Measurements from ENCODE around the gene G6PD.

Gene G6PD

DNA sequence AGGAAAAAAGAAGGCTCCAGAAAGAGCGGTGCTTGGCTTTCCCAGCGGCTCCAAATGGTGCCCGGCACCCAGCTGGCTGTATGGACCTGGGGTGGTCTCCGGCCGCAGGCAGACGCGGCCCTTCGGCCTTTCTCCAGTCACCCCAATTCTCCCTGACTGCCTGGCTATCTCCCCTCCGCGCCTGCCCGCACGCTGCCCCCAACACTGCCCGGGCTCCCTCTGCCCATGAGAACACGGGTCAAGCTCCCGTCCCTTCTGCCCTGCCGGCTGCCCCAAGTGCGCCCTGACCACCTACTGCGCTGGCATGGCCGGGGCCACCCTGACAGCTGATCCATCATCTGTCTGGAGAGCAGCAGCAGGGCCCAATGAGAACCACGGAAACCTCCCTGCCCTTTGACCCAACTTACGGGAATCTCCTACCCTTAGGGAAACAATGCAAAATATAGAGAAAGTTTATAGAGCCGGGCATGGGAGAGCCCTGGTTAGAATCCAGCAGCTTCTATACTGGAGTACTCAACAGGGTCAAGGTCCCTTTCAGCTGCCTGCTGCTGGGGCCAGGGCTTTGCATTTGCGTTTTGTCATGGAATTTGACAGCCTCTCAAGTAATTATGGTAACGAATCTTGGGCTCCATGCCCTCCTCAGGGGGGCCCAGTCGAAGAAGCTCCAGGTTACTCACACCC, 29.4 kb downstream of the G6PD start:
- no peak for DNase-seq (ENCODE audit: low read depth in 1 of 2, low spot score in 1 of 2)
- no peak overlapping the region for H3K27ac ChIP-seq (replicated peaks)
- no peaks in the 10 kb centered on the region for H3K27me3 ChIP-seq (ENCODE audit: insufficient read depth, poor library complexity, severe bottlenecking)
- no peak for TF ChIP-seq GABPA (IDR thresholded peaks at IDR 0.05; ENCODE audit: low read depth)
- no peak for TF ChIP-seq SPI1 (IDR thresholded peaks at IDR 0.05; ENCODE audit: borderline replicate concordance, low read depth)
- TF ChIP-seq, protein P1, sequence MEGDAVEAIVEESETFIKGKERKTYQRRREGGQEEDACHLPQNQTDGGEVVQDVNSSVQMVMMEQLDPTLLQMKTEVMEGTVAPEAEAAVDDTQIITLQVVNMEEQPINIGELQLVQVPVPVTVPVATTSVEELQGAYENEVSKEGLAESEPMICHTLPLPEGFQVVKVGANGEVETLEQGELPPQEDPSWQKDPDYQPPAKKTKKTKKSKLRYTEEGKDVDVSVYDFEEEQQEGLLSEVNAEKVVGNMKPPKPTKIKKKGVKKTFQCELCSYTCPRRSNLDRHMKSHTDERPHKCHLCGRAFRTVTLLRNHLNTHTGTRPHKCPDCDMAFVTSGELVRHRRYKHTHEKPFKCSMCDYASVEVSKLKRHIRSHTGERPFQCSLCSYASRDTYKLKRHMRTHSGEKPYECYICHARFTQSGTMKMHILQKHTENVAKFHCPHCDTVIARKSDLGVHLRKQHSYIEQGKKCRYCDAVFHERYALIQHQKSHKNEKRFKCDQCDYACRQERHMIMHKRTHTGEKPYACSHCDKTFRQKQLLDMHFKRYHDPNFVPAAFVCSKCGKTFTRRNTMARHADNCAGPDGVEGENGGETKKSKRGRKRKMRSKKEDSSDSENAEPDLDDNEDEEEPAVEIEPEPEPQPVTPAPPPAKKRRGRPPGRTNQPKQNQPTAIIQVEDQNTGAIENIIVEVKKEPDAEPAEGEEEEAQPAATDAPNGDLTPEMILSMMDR (IDR thresholded peaks at IDR 0.05; ENCODE audit: insufficient read depth, low read length): no peak
- TF ChIP-seq, protein P2, sequence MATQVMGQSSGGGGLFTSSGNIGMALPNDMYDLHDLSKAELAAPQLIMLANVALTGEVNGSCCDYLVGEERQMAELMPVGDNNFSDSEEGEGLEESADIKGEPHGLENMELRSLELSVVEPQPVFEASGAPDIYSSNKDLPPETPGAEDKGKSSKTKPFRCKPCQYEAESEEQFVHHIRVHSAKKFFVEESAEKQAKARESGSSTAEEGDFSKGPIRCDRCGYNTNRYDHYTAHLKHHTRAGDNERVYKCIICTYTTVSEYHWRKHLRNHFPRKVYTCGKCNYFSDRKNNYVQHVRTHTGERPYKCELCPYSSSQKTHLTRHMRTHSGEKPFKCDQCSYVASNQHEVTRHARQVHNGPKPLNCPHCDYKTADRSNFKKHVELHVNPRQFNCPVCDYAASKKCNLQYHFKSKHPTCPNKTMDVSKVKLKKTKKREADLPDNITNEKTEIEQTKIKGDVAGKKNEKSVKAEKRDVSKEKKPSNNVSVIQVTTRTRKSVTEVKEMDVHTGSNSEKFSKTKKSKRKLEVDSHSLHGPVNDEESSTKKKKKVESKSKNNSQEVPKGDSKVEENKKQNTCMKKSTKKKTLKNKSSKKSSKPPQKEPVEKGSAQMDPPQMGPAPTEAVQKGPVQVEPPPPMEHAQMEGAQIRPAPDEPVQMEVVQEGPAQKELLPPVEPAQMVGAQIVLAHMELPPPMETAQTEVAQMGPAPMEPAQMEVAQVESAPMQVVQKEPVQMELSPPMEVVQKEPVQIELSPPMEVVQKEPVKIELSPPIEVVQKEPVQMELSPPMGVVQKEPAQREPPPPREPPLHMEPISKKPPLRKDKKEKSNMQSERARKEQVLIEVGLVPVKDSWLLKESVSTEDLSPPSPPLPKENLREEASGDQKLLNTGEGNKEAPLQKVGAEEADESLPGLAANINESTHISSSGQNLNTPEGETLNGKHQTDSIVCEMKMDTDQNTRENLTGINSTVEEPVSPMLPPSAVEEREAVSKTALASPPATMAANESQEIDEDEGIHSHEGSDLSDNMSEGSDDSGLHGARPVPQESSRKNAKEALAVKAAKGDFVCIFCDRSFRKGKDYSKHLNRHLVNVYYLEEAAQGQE (IDR thresholded peaks at IDR 0.05; ENCODE audit: insufficient replicate concordance, low read depth): no peak
- no peak for TF ChIP-seq POLR2AphosphoS5 (IDR thresholded peaks at IDR 0.05; ENCODE audit: low read depth)
- H3K4me3 ChIP-seq (replicated peaks; ENCODE audit: insufficient read depth, low read length): no peak overlapping the region

DNA sequence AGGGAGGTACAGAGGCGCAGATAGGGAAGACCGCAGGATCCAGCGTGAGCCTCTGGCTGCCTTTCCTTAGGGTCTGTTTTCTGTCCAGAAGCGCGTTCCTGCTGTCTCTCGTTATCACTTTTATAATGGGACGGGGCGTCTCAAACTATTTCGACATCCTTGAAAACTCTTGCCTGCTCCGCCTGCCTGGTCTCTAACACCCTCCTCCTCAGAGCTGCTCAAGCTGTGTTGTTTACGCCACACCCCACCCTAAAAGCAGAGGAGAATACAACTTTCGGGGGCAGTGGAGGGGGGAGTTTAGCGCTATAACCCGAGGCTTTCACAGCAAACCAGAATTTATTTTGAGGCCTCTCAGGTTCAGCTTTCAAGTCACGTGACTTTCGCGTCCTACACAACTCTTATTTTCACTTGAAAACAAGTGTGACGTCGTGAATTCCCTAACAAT, 30.0 kb downstream of the G6PD start:
- DNase-seq (ENCODE audit: low read depth in 1 of 2, low spot score in 1 of 2): no peak
- no peaks in the 10 kb centered on the region for H3K27me3 ChIP-seq (ENCODE audit: insufficient read depth, poor library complexity, severe bottlenecking)
- TF ChIP-seq POLR2AphosphoS5 (IDR thresholded peaks at IDR 0.05; ENCODE audit: low read depth) (no peak), GABPA (IDR thresholded peaks at IDR 0.05; ENCODE audit: low read depth) (no peak), SPI1 (IDR thresholded peaks at IDR 0.05; ENCODE audit: borderline replicate concordance, low read depth) (no peak)
- TF ChIP-seq, protein P2 (IDR thresholded peaks at IDR 0.05; ENCODE audit: insufficient replicate concordance, low read depth): no peak
- TF ChIP-seq, protein P1 (IDR thresholded peaks at IDR 0.05; ENCODE audit: insufficient read depth, low read length): no peak
- H3K27ac ChIP-seq (replicated peaks): peak overlapping the region; percentile 65
- H3K4me3 ChIP-seq (replicated peaks; ENCODE audit: insufficient read depth, low read length): peak overlapping the region; percentile 53

DNA sequence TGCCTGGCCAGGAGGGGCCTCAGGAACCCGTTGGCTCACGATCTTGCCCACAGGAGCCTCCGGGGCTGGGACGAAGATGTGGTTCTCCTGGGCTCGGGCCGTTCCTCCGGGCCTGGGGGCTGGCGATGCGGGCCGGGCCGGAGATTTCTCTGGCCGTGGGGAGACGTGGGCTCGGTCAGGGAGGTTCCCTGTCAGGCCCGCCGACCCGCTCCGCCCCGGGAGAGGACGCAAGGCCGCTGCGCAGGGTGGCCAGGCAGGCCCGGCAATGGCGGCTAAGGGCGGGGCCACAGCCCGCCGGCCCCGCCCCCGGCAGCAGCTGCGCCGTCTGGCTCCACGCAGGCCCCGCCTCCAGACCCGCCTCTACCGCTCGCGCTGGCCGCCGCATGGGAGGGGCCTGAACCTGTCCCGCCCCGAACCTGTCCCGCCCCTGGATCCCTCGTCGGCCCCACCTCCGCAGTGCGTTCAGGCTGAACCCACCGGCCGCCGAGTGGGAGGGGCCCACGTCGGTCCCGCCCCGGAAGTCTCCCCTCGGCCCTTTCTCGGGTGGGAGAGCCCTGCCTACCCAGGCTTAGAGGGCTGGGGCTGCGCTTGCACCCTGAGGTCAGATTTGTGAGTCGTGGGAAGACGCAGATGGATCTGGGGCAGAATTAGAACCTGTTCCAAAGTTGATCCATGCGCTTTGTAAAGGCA, 30.5 kb downstream of the G6PD start, which contains the start of gene FAM3A:
Gene FAM3A, minus strand, starts transcription at position 267 of the 690 bp plus-strand sequence. CDS start 460 bp downstream, outside the sequence.
- peak; percentile 75 to 88 for DNase-seq (ENCODE audit: low read depth in 1 of 2, low spot score in 1 of 2)
- TF ChIP-seq POLR2AphosphoS5 (IDR thresholded peaks at IDR 0.05; ENCODE audit: low read depth) (peak; percentile 57), SPI1 (IDR thresholded peaks at IDR 0.05; ENCODE audit: borderline replicate concordance, low read depth) (no peak)
- H3K4me3 ChIP-seq (replicated peaks; ENCODE audit: insufficient read depth, low read length): peak within 1 kb of the TSS; percentile 61
- H3K27me3 ChIP-seq (ENCODE audit: insufficient read depth, poor library complexity, severe bottlenecking): no peaks in the 10 kb centered on the region
- peak within 1 kb of the TSS; percentile 82 for H3K27ac ChIP-seq (replicated peaks)

All from HL-60 (cell line).